ENCODE measurements around the gene RANBP17. TPM values are rescaled to one million over a fixed set of nuclear protein-coding genes. Genes with fewer than 3 reads are reported as not detected.

The RANBP17 gene
- total RNA-seq, 4 donors from 2014 or later: 0.61 to 9.3 (median 1.9) TPM

- intact Hi-C loops (cut with DNase I): no loop called here
- no peak for DNase-seq
- Histone ChIP-seq H3K36me3 (no peaks in the 10 kb centered on the region), H3K4me1 (no peaks in the 10 kb centered on the region), H3K27me3 (no peaks in the 10 kb centered on the region), H3K9me3 (no peaks in the 10 kb centered on the region), H3K4me3 (no peak overlapping the region), H3K27ac (no peak overlapping the region)
- TF ChIP-seq CTCF (IDR thresholded peaks at IDR 0.05) (no peak), POLR2A (IDR thresholded peaks at IDR 0.05) (no peak)
Observed at GRCh38 chr5:170937072-170937471, 75.3 kb downstream of the RANBP17 start.

- no peak overlapping the region for H3K4me3 ChIP-seq
- intact Hi-C loops (cut with DNase I): no loop called here
- WGBS, 2 donors: 64 to 75% methylated on average over 5 of the region's 5 CpGs
Observed at GRCh38 chr5:170937914-170938313, 76.1 kb downstream of the RANBP17 start.

GRCh38 chr5:170939178-170939577, 77.4 kb downstream of the RANBP17 start:
- DNase-seq: no peak
- TF ChIP-seq POLR2A (IDR thresholded peaks at IDR 0.05) (no peak), CTCF (IDR thresholded peaks at IDR 0.05) (no peak)
- no peaks in the 10 kb centered on the region for H3K9me3 ChIP-seq
- no peak overlapping the region for H3K27ac ChIP-seq
- intact Hi-C loops (cut with DNase I): no loop called here
- 67 to 90% methylated on average over 8 of the region's 8 CpGs for WGBS, 2 donors
- H3K36me3 ChIP-seq: no peaks in the 10 kb centered on the region
- no peak overlapping the region for H3K4me3 ChIP-seq
- H3K27me3 ChIP-seq: no peaks in the 10 kb centered on the region
- H3K4me1 ChIP-seq: no peaks in the 10 kb centered on the region

More at GRCh38 chr5:170937914-170938313, 76.1 kb downstream of the RANBP17 start:
- TF ChIP-seq POLR2A (IDR thresholded peaks at IDR 0.05) (no peak), CTCF (IDR thresholded peaks at IDR 0.05) (no peak)
- Histone ChIP-seq H3K4me1 (no peaks in the 10 kb centered on the region), H3K9me3 (no peaks in the 10 kb centered on the region), H3K27me3 (no peaks in the 10 kb centered on the region), H3K27ac (no peak overlapping the region), H3K36me3 (no peaks in the 10 kb centered on the region)
- no peak for DNase-seq

GRCh38 chr5:170941788-170942187, 80.0 kb downstream of the RANBP17 start:
- TF ChIP-seq CTCF (IDR thresholded peaks at IDR 0.05) (no peak), POLR2A (IDR thresholded peaks at IDR 0.05) (no peak)
- intact Hi-C loops (cut with DNase I): no loop called here
- WGBS, 2 donors: 80 to 88% methylated on average over 8 of the region's 8 CpGs

GRCh38 chr5:170945275-170945674, 83.5 kb downstream of the RANBP17 start:
- DNase-seq: no peak
- intact Hi-C loops (cut with DNase I): no loop called here
- no peaks in the 10 kb centered on the region for H3K36me3 ChIP-seq
- H3K9me3 ChIP-seq: no peaks in the 10 kb centered on the region
- no peaks in the 10 kb centered on the region for H3K4me1 ChIP-seq
- TF ChIP-seq CTCF (IDR thresholded peaks at IDR 0.05): no peak
- no peak for TF ChIP-seq POLR2A (IDR thresholded peaks at IDR 0.05)
- no peaks in the 10 kb centered on the region for H3K27me3 ChIP-seq
- WGBS, 2 donors: 53 to 55% methylated on average over 3 of the region's 3 CpGs
- H3K4me3 ChIP-seq: no peak overlapping the region
- H3K27ac ChIP-seq: no peak overlapping the region

More at GRCh38 chr5:170941788-170942187, 80.0 kb downstream of the RANBP17 start:
- DNase-seq: no peak
- no peaks in the 10 kb centered on the region for H3K36me3 ChIP-seq
- H3K27me3 ChIP-seq: no peaks in the 10 kb centered on the region
- H3K4me1 ChIP-seq: no peaks in the 10 kb centered on the region
- no peak overlapping the region for H3K27ac ChIP-seq
- H3K4me3 ChIP-seq: no peak overlapping the region
- H3K9me3 ChIP-seq: no peaks in the 10 kb centered on the region
